ENCODE measurements around the gene TNS3.
A peak's percentile ranks its signal among the peaks of the same experiment; 100 is the strongest.
"Not testable (repeated sequence)": the region's sequence is repeated elsewhere in the genome, so short reads cannot be mapped to it uniquely, and the experiment has no call there.

Gene TNS3

DNA sequence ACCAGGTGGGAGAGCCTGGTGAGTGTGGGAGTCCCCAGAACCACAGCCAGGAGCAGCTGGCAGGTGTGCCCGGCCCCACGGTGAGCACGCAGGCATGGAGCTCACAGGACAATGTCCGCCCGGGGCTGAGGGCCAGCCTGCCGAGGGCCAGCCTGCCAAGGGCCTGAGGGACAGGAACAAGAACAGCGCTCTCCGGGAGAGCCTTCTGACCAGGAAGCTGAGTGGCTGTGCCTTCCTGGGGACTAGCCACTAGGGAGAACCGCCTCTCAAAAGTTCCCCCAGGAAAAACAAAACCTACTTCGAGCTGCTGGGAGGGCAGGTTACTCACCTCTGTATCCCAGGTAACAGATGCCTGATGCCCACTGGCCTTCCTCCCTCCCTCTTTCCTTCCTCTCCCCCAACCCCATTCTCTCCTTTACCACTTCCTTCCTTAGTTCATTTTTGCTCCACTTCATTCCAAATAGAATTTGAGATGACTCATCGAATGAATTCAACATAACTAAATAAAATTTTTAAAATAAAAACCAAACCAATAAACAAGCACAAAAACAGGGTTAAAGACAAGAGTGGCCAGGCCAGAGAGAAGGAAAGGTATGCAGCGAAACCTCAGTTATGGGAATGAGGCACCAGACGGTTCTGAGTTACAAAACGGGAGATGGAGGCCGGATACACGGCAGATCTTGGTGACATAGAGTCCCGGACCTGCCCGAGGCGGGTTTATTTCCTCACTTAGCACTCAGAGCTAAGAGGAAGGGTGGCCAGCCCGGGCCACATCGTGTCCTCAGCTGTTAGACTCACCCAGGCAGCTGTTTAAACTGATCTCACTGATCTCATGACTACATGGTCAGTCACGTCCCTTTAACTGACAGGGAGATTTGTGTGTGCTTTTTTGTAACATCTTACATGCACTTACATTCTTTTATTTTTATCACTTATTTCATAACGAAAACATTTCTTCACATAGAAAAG is 128.5 kb downstream of the TNS3 start:
- DNase-seq (ENCODE audit: low read depth, low spot score) = no peak

DNA sequence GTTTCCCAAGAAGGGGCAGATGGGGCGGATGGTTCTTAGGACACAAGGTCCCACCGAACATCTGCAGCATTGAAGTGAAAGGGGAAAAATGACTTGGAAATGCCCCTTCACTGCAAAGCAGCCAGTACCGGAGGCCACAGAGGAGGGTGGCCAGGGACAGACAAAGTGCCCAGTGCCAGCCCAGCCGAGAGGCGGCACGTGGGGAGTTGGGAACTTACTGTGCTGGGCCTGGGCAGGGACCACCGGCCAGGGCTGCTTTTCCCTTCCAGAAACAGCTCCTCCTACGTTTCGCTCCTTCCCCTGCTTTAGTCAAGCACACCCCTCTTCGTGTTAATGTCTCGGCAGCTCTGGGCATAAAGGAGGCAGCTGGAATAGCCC is 129.2 kb downstream of the TNS3 start:
- no peak for DNase-seq (ENCODE audit: low read depth, low spot score)

DNA sequence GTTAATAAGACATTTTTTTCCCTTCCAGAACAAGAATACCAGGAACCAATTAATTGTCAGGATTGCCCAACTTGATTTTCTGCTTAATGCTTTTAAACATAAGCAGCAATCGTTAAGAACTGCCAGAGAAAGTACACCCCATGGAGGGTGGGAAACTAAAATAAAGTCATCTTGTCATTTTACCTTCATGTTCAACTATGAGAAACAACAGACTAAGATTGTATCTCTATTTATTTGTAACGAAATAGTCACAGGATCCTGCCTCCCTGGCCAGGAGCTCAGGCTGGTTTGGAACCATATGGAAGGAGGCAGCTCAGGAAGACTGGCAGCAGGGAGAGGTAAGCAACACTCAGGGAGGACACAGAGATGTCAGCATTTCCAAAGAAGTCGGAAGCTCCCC is 129.6 kb downstream of the TNS3 start:
- DNase-seq (ENCODE audit: low read depth, low spot score) = no peak

DNA sequence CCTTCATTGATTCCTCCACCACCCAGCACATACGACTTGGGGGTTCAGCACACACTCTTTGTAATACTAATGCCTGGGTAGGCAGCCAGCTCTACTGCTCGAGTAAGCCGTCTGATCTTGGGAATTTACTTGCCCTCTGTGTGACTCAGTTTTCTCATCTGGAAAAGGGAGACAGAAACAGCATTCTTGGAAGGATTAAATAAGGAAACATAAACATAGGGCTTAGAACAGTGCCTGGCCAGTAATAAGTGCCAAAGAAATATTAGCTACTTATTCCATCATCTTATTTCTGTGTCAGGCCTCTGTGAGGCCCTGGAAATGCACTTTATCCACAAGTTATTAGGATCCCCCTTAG is 130.1 kb downstream of the TNS3 start:
- no peak for DNase-seq (ENCODE audit: low read depth, low spot score)

DNA sequence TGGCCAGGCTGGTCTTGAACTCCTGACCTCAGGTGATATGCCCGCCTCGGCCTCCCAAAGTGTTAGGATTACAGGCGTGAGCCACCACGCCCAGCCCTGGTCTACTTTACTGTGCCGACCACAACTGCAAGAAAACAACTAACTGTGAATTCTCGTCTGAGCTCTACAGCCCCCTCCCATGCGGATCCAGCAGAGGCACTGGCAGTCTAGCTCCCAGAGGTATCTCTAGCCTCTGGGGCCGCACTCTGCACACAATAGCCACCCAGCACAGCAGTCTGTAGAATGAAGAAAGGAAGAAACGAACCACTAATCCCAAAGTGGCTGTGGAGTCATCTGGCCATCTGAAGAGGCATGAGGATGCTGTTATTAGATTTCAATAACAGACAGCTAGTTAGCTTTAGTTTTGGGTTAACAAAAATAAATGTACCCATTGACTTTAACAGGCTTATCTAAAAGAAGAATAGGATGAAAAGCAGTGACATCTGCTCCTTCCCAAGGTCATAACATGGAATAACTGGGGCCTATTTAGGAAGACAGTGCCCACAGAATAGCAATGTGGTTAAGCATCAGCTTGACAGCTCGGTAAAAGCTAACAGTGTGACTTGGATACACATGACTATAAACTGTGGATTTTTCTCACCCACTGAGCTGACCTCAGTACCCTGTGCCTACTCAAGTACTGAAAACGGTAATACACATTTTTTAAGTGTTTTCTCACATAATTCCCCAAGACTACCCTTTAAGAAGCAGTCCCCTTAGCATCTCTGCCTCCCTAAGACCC is 131.9 kb downstream of the TNS3 start:
- no peak for DNase-seq (ENCODE audit: low read depth, low spot score)

DNA sequence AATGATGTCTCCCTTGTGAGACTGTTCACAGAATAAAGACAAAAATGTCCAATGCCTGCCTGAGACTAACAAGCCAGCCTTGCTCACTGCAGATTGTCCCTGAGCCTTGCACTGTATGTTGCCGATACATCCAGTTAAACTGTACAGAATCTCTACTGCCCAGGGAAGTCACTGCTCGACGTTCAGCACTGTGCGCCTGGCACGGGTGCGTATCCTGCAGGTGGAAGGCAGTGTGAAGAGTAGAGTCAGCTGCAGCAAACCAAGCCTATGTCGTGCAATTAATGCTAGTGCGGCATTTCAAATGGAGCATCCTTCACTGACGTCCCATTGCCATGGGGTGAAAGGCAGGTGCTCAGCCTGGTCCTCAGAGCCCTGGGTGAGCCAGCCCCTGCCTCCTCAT is 132.9 kb downstream of the TNS3 start:
- no peak for DNase-seq (ENCODE audit: low read depth, low spot score)

DNA sequence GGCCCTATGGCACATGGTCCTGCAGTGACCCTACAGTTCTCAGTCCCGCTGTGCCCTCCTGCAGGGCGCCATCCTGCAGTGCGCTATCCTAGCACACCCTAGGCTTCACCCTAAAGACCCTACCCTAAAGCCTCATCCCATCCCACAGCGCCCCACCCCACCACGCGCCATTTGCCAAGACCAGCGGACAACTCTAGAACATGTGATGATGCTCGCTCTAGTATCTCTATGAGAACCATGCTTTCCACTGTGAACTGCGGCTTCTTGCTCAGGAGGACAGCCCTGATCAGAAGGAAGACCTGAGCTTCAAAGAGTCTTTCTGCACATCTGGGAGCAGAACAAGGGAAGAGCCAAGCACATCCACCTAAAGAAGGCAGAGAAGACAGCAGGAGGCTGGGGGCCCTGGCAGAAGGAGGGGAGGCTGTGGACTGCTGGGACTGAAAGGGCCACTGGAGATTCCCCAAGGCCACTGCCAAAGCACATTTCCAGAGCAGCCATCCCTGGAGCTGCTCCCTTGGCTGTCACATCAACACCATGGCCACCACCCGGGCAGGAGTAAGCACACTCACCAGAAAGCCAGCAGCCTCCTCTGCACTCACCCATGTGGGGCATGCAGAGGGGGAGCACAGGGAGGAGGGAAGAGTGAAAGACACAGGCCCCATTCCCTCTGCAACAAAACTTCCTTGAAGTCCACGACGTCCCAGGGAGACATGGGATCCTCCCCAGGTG is 134.1 kb downstream of the TNS3 start:
- DNase-seq (ENCODE audit: low read depth, low spot score) = no peak

DNA sequence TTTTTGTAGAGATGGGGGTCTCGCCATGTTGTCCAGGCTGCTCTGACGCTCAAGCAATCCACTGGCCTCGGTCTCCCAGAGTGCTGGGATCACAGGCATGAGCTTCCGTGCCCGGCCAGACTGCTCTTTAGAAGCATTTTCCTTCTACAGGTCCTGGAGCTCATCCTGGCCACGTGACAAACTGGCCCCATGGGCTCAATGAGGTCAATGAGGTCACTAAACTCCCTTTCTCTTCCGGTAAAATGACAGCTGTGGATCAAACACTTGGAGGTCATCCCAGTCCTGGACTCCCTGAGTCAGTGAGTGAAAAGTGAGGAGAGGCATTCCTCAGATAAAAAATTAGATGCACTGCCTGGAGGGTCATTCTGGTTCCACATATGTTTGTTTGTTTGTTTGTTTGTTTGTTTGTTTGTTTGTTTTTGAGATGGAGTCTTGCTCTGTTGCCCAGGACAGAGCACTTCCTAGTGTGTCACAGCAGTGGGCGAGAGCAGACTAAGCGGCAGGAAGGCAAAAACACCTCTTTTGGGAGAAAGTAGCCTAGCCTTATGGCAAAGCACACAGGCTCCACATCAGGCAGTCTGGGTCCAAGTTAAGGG is 134.9 kb downstream of the TNS3 start:
- DNase-seq (ENCODE audit: low read depth, low spot score) = no peak

DNA sequence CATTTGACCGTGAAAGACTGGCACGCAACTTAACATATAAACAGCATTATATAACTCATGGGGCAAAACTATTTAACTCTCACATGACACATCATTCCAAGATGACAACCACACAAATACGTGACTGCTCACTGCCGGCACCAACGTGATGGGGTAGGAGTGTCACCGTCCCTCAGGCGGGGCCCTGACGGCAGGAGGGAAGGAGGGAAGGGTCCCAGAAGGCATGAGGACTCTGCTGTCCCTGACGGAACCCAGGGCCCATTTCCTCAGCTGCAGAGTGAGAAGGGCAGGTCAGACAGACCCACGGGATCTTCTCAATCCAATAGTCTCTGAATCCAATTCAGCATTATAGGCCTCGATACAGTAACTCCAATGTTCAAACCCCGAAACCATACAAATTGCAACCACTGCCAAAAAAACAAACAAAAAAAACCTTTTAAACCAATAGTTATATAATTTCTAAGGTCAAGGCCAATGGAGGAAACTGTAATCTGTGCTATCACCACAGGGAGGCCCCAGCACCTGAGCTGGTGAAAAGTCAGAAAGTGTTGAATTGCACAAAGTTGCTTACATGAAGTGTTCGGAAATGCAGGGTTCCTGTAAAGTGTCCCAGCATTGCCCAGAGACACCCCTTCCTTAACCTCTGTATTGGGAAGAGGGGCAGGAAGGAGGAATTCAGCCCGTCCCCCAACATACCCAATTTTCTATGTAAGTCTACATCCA is 137.4 kb downstream of the TNS3 start:
- DNase-seq (ENCODE audit: low read depth, low spot score) = no peak

DNA sequence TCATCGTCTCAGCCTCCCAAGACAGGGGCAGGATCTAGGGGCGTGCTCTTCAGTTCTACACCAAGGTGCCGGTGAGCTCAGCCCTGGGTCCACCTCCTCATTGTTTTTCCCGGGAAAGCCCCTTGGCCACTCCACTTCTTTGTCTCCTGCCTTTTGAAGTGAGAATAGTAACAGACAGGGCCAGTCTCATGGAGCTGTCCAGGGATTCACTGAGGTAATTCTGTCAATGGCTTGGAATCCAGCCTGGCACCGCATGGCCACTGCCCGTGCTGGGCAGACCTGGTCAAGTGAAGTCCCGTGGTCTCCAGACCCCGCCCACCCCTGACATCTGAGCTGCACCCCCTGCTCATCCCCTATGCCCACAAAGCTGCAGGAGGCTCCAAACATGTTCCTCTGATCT is 138.9 kb downstream of the TNS3 start:
- peak; percentile 68 for DNase-seq (ENCODE audit: low read depth, low spot score)

DNA sequence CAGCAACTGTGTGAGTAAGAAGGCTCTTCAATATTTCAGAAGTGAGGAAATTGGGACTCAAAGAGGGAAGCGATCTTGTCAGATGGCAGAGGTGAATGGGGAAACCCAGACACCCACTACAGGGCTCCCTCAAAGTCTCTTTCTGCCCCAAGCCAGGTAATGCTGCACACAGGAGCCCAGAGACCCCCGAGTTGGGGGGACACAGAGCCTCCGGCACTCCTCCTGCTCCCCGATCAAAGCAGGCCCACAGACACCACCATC is 139.4 kb downstream of the TNS3 start:
- no peak for DNase-seq (ENCODE audit: low read depth, low spot score)

DNA sequence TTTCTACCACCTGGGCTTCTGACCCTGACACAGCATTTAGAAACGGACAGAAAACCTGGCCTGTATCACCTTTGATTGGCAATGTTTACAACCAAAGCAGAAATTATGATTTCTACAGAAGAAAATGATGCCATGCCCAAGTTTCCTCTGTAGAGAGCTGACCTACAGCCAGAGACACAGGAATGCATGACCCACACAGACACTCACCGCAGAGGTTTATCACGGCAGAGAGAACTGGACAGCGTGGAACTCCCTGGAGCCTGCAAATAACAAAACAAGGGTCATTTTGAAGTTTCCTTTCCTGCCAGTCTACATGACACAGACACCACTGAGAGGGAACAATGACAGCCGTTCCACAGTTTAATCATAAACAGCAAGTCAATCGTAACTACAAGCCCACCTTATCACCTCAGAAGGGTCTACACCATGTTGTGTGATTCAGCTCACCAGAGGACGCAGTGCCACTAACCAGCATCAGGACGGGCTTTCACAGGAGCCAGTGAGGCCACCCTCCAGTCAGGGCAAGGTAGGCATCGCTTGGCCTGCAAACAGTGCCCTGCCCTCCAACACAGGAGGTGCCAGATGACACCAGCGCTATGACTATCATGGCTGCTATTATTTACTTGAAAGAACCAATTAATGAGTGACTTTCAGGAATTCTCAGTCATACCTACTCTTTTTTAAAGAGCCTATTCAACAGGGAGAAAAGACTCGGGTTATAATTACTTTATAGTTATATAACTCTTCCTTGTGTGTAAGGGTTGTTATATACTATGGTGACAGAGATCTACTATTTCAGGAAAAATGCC is 139.9 kb downstream of the TNS3 start:
- DNase-seq (ENCODE audit: low read depth, low spot score) = no peak

DNA sequence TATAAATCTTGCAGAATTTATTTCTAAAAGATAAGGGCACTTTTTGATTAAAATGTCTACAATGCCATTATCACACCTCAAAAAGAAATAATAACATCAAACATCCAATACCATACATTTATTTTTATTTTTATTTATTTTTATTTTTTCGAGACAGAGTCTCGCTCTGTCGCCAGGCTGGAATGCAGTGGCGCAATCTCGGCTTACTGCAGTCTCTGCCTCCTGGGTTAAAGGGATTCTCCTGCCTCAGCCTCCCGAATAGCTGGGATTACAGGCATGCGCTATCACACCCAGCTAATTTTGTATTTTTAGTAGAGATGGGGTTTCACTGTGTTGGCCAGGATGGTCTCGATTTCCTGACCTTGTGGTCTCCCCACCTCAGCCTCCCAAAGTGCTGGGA is 140.9 kb downstream of the TNS3 start:
- not testable (repeated sequence) for DNase-seq (ENCODE audit: low read depth, low spot score)

DNA sequence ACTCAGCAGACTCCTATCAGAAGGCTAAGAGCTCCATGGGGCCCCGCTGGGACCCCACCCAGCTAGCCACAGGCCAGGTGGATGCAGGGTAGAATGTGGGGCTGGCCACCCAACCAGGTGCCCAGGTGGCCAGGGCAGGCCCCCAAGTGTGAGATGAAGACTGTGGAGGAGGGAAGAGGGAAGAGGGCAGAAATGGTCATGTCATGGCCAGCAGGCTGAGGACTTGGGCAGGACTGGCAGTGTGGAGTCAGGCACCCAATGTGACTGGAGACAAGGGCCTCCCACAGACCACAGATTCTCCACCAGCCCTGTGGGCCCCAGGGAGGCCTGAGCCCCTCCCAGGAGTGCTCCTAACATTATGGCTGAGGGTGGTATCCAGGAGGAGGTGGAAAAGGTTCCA is 141.6 kb downstream of the TNS3 start:
- no peak for DNase-seq (ENCODE audit: low read depth, low spot score)

DNA sequence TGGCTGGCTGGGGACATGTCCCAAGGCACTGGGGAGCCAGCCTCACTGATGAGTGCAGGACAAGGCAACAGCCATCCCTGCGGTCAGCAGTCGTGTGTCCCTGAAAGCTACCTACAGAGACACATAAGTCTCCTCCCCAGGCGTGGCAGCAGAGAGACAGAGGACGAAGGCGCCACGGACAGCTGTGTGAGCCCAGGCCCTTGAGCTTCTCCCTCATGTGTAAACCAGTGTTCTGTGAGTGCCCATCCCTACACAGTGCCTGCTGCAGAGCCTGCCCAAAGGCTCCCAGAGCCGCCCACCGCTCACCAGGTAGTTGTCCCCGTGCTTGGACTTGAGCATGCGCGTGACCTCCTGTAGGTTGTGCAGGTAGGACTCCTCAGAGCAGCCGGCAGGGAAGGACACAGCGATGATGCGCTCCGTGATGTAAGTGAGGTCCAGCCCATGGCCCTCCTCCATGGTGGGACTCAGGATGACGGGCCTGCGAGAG is 142.7 kb downstream of the TNS3 start:
- no peak for DNase-seq (ENCODE audit: low read depth, low spot score)

DNA sequence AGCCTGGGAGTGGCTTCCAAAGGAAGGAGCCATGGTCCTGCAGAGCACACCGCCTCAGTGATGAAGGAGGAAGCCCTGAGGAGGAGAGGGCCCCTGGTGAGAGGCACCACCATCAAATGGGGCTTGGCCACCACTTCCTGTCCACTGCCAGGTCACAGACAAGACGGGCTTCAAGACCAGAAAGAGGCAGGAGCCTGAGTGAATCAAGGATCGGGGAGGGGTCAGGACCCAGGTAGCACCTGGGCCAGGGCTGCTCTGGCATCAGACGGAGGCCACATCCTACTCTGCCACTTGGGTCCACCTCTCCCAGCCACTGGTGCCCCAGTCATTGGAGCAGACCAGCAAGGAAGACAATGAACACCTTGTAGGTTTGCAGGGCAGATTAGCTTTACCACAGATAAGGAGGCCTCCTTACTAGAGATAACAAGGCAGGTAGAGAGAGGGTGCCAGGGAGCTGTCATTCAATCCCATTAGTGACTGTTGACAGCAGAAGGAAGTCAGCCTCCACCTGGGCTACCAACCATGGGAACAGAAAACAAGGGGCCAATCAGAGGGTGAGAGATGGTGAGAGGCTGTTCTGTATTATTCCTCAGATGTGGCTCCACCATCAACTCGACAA is 143.4 kb downstream of the TNS3 start:
- DNase-seq (ENCODE audit: low read depth, low spot score) = no peak

DNA sequence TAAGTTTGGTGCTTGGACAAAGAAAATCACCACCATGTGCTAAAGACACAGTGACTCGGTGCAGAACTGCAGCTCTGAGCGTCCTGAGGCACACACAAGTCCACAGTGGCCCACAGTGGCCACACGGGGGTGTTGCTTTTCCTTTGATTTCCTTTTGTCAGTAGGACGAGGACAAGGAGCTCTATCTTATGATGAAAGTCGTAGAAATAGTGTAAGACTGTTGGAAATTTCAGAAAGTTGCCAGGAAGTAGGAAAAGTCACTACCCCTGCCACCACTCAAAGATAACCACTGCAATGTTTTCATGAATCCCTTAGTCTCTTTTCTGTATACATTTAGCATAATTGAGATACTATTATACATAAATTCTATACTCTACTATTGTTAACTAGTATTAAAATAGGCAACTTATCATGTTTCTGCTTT is 146.0 kb downstream of the TNS3 start:
- peak; percentile 63 for DNase-seq (ENCODE audit: low read depth, low spot score)

DNA sequence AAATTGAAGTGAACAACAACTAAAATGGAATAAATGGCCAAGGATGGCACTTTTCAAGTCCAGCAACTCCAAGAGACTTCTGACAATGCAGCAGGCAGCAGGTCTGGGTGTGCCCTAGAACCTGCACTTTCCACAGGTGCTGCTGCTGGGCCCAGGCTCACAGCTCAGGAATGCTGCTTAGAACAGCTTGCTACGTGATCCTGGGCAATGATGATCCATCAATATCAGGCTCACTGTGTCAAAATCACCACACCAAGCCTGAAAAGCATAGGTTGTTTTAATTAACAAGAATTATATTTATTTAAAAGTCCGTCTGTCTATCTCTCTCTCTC is 148.4 kb downstream of the TNS3 start:
- DNase-seq (ENCODE audit: low read depth, low spot score) = no peak

DNA sequence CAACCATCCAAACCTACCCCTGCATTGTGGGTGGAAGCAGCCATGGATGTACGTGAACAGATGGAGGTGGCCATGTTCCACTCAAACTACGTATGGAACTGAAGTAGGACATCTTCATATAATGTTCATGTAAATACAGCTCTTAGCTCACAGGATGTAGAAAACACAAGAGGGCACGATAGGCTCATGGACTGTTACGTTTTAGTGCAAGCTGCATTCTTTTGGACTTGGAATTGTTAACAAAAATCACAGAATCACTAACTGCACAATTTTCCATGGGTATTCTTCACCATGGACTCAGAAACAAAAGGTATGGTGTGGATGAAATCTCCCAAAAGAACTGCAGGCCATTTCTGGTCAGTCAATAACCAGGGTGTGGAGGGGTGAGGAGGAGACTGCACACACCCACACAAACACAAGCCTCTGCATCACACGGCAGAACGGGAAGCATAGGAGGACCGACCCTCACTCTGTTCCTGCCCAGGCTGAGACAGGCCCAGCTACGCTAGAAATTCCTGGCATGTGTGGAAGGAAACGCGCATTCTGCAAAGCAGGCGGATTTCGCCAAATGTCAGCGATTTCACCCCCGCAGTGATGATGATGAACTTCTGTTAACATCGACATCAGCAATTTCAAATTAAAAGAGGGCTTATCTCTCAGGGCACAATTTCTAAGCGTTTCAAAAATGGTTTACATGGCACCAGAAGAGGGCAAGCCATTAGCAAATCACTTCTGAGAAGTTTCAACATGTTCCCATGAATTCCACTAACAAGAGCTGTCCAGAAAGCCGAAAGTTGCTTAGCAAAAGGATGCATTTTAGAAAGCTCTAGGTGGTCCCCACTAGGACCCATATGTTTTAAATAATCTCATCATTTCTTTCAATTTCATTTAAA is 149.0 kb downstream of the TNS3 start:
- DNase-seq (ENCODE audit: low read depth, low spot score) = no peak

All from ELF-1 (cell line).